IPS-18a (cell line): Measurements from ENCODE around the gene GARNL3.

ENCODE experiments used
- H3K27ac ChIP-seq: one replicate; pipeline ENCODE4 v1.5.1; 2013; ENCODE audit warnings: low read length
- H3K27me3 ChIP-seq: one replicate; pipeline ENCODE4 v1.6.1; 2013; ENCODE audit warnings: mild to moderate bottlenecking, low read length; ENCODE audit not compliant: control insufficient read depth, insufficient read depth
- H3K36me3 ChIP-seq: one replicate; pipeline ENCODE4 v1.6.1; 2013; ENCODE audit warnings: low read depth, low read length; ENCODE audit not compliant: control insufficient read depth
- H3K4me1 ChIP-seq: one replicate; pipeline ENCODE4 v1.6.1; 2013; ENCODE audit warnings: low read depth, low read length; ENCODE audit not compliant: control insufficient read depth
- H3K4me3 ChIP-seq: one replicate; pipeline ENCODE4 v1.5.1; 2013; ENCODE audit warnings: low read length
- H3K9ac ChIP-seq: one replicate; pipeline ENCODE4 v1.6.1; 2013; ENCODE audit warnings: mild to moderate bottlenecking, low read length, moderate library complexity
- H3K9me3 ChIP-seq: one replicate; pipeline ENCODE4 v1.6.1; 2013; ENCODE audit warnings: low read depth, low read length; ENCODE audit not compliant: control insufficient read depth

The GARNL3 gene

DNA sequence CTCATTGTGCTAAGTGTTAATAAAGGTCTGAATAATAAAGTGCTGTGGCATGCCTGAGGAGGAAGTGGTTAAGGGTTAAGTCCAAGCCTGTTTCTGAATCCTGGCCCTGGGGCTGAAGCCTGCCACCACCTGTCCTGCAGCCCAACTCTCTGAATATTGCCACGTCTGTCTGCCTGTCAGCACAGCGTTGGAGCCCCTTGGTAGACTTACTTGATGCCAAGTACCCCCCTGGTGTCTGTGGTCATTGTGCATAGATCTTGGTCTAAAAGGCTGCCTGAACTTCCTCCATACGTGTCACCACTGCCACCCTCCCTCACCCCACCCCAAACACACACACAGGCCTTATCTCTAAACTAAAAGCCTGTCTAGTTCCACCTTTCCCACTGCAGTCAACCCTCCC lies 97.0 kb downstream of the GARNL3 start:
- Histone ChIP-seq H3K4me1 (no peaks in the 10 kb centered on the region), H3K27me3 (no peaks in the 10 kb centered on the region), H3K4me3 (no peak overlapping the region), H3K9ac (no peak overlapping the region), H3K36me3 (peaks cover 11% of the 10 kb centered on the region), H3K27ac (no peak overlapping the region), H3K9me3 (no peaks in the 10 kb centered on the region)

DNA sequence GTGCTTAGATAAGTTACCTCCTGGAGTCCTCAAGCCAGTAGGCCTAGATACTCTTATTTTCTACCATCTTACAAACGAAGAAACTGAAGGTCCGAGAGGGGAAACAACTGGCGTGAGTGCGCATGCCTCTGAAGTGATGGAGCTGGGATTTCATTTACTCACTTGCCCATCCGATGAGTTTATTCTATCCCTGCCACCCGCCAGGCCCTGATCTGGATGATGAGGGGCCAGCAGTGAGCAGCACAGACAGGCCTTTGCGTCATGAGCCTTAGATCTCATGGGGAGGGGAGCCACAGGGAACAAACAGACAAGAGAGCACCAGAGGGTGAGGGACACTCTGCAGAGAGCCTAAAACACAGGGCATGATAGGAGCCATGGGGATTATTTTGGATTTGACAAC lies 98.3 kb downstream of the GARNL3 start:
- Histone ChIP-seq H3K36me3 (peaks cover 5% of the 10 kb centered on the region), H3K27ac (no peak overlapping the region), H3K4me3 (no peak overlapping the region), H3K9ac (no peak overlapping the region), H3K4me1 (no peaks in the 10 kb centered on the region), H3K27me3 (no peaks in the 10 kb centered on the region), H3K9me3 (no peaks in the 10 kb centered on the region)

DNA sequence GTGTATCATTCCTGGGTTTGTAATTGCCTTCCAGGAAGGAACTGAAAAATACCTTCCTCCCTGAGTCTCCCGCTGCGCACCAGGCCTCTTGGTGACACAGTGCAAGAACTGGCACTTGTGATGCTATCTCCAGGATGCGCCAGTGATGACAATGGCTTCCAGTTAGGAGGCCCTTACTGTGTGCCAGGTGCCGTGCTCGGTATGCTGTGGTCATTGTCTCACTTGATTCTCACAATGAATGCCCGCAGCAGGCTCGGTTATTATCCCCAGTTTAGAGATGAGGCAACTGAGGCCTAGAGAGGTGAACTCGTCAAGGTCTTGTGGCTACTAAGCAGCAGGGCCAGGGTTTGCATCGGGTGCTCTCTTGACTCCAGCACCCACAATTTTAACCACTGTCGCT lies 100.9 kb downstream of the GARNL3 start:
- Histone ChIP-seq H3K4me3 (no peak overlapping the region), H3K27me3 (no peaks in the 10 kb centered on the region), H3K9ac (no peak overlapping the region), H3K4me1 (peaks cover 10% of the 10 kb centered on the region), H3K9me3 (no peaks in the 10 kb centered on the region), H3K27ac (no peak overlapping the region), H3K36me3 (peaks cover 5% of the 10 kb centered on the region)

DNA sequence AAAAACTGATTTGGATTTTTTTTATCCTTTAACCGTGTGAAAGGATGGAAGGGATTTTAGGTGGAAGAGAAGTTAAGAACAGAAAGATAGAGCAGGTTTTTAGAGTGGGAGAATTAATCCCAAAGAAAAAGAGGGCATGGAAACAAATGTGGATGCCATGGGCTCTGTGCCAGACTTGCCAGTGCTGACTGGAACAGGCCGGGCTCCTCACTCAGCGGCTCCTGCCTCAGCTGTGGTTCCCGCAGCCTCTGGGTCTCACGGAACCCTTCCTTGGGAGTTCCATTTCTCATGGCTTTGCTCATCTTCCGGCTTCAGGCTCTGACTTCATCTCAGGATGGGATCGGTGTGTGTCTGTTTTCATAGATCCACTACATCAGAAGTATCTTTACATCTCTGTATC lies 102.0 kb downstream of the GARNL3 start:
- H3K4me1 ChIP-seq, result peaks cover 10% of the 10 kb centered on the region
- no peak overlapping the region for H3K9ac ChIP-seq
- peaks cover 5% of the 10 kb centered on the region for H3K36me3 ChIP-seq
- no peak overlapping the region for H3K27ac ChIP-seq
- no peaks in the 10 kb centered on the region for H3K27me3 ChIP-seq
- H3K9me3 ChIP-seq, result no peaks in the 10 kb centered on the region
- H3K4me3 ChIP-seq, result no peak overlapping the region

DNA sequence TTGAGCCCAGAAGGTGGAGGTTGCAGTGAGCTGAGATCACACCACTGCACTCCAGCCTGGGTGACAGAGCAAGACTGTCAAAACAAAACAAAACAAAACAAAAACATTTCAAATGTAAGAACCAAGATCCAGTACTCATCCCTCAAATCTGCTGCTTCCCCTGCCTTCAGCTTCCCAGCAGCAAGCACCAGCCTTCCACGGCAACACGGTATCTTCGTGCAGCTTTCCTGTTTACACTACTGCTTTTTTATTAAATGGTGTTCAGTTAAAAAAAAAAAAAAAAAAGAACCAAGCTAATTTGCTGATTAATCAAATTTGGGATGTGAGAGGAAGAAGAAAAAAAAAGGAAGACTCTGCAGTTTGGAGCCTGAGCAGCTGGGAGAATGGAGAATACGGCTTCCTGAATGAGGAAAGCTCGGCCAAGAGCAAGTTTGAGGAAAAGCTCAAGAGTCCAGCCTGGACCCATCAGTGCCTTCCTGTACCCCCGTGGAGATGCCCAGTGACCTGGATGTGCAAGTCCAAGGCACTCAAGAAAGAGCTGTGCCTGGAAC lies 104.4 kb downstream of the GARNL3 start:
- H3K27me3 ChIP-seq, result no peaks in the 10 kb centered on the region
- no peak overlapping the region for H3K4me3 ChIP-seq
- peaks cover 19% of the 10 kb centered on the region for H3K4me1 ChIP-seq
- no peak overlapping the region for H3K9ac ChIP-seq
- H3K27ac ChIP-seq, result no peak overlapping the region
- H3K9me3 ChIP-seq, result no peaks in the 10 kb centered on the region
- peaks cover 5% of the 10 kb centered on the region for H3K36me3 ChIP-seq

DNA sequence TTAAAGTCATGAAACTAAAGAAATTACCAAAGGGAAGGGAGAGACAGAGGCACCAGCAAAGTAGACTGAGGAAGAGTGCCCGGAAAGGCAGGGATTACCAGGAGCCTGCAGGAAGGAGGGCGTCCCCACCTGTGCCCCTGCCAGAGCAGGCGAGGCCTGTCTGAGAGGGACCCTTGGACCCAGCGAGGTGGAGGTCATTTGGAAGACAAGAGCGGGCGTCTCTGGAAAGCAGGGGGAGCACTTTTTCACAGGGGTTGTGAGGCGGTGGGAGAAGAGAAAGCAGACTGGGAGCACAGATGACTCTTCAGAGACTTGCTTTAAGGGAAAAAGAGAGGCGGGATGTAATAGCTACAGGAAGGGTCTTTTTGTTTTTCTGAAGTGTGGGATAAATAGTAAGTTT lies 104.9 kb downstream of the GARNL3 start:
- Histone ChIP-seq H3K4me1 (peaks cover 19% of the 10 kb centered on the region), H3K4me3 (no peak overlapping the region), H3K9ac (no peak overlapping the region), H3K27me3 (no peaks in the 10 kb centered on the region), H3K36me3 (peaks cover 5% of the 10 kb centered on the region), H3K9me3 (no peaks in the 10 kb centered on the region), H3K27ac (no peak overlapping the region)

DNA sequence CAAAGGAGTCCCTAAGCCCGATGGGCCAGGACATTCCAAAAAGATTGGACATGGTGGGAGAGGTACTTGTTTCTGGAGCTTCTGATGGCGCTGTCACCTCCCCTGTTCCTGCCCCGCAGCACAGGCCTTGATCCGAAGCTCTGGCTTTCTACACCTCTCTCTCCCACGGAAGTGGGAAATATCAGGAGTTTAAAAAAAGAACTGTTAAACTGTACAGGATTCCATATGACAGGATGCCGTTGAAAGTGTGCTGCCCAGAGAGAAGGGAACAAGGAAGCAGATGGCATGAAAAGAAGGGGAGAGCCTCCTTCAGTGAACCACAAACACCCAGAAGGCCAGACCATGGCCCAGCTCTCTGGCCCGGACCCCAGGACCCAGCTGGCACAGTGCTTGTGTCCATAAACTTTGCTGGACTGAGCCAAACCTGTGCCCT lies 105.6 kb downstream of the GARNL3 start:
- Histone ChIP-seq H3K4me1 (peaks cover 19% of the 10 kb centered on the region), H3K9me3 (no peaks in the 10 kb centered on the region), H3K9ac (no peak overlapping the region), H3K27ac (no peak overlapping the region), H3K27me3 (no peaks in the 10 kb centered on the region), H3K36me3 (peaks cover 4% of the 10 kb centered on the region), H3K4me3 (no peak overlapping the region)

DNA sequence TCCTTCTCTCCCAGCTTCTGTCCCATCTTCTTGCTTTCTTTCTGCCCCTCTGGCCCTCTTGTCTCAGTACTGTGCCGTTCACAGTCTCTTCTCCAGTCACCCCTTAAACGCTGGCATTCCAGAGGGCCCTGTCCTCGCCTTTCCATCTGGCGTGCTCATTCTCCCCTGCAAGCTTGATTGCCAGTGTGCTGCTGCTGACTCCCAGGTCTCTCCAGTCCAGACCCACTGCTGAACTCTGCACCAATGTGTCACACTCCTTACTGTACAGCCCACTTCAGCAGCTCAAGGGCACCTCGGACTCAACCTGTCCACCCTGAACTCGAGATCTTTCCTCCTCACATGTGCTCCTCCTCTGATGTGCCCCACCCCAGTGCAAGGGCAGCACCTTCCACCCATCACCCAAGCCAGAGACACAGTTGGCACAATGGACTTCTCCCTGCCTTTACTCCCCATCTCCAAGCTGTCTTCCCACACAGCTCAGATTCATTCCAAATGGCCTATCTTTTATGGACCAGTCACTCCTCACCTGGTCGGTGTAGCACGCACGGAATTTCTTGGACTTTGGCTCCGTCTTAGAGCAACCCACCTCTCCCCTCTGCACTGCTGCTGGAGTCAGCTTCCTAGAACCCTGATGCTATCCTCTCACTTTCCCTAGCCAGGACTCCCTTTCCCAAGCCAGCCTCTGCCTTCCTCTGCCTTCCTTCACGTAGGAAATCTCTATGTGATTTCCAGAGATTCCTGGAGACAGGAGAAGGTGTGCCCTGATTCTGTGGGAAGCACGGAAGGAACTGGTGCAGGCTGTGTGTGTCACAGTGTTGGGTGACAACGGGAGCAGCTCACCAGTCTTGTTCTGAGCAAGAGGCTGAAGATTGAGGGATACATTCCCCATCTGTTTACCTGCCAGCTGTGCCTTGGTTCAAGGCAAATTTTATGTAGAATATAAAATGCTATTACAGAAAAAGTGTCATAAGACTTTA lies 106.4 kb downstream of the GARNL3 start:
- no peak overlapping the region for H3K27ac ChIP-seq
- peaks cover 19% of the 10 kb centered on the region for H3K4me1 ChIP-seq
- H3K9me3 ChIP-seq, result no peaks in the 10 kb centered on the region
- H3K27me3 ChIP-seq, result no peaks in the 10 kb centered on the region
- H3K9ac ChIP-seq, result no peak overlapping the region
- H3K4me3 ChIP-seq, result no peak overlapping the region
- H3K36me3 ChIP-seq, result no peaks in the 10 kb centered on the region

DNA sequence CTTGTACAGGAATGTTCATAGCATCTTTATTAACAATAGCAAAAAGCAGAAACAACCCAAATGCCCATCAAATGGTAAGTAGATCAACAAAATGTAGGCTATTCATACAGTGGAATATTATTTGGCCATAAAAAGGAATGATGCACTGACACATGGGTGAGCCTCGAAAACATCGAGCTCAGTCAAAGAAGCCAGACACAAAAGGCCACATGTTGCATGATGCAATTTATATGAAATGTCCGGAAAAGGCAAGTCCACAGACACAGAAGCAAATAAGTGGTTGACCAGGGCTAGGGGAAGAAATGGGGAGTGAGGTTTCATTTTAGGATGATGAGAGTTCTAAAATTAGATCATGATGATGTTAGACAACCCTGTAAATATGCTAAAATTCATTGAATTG lies 115.9 kb downstream of the GARNL3 start:
- H3K4me3 ChIP-seq, result no peak overlapping the region
- H3K36me3 ChIP-seq, result no peaks in the 10 kb centered on the region
- H3K27ac ChIP-seq, result no peak overlapping the region
- H3K27me3 ChIP-seq, result no peaks in the 10 kb centered on the region
- H3K9me3 ChIP-seq, result no peaks in the 10 kb centered on the region
- H3K9ac ChIP-seq, result no peak overlapping the region
- no peaks in the 10 kb centered on the region for H3K4me1 ChIP-seq

DNA sequence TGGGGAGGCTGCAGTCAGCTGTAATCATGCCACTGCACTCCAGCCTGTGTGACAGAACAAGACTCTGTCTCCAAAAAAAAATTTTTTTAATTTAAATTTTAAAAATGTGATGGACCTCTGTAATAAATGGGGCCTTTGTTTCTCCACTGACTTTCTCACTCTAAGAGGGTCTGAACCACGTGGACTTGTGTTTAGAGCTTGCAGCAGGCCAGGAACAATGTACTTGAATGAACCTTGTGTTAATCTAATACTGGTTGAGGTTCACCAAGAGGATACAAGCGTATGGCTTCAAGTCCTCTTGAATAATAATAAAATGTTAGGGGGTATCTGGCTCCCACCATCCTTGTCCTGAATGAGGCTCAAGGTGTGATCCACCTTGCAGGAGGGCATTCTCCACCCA lies 118.0 kb downstream of the GARNL3 start:
- Histone ChIP-seq H3K36me3 (no peaks in the 10 kb centered on the region), H3K4me1 (no peaks in the 10 kb centered on the region), H3K27ac (no peak overlapping the region), H3K4me3 (no peak overlapping the region), H3K9me3 (no peaks in the 10 kb centered on the region), H3K27me3 (no peaks in the 10 kb centered on the region), H3K9ac (no peak overlapping the region)

DNA sequence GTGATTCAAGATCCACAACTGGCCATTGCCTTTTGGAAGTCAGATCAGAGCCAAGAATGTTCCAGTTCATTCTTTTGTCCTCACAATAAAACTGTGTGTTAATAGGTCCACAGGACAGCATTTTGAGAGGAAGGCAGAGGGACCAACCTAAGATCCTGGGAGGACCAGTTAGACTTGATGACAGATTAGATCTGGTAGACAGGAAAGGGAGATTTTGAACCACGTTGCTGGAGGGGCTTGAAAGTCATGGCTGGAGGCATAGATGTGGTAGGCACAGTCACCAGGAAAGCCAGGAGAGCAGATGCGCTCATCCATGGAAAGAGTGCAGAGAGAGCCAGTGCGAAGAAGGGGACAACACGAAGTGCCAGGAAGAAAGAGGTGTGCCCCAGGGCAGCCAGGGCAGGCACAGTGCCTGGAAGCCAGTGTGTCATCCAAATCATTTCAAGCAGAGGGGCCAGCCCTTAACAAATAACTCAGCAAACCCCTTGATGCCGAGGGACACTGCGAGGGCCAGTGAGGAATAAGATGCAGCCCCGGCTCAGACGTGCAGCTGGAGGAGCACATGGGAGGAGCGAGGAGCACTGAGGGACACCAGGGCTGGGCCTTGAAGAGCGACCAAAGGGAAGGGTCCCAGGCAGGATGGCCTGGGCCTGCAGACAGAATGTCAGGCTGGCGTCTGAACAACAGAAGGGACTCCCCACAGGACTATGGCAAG lies 119.6 kb downstream of the GARNL3 start:
- Histone ChIP-seq H3K9ac (no peak overlapping the region), H3K27ac (no peak overlapping the region), H3K9me3 (no peaks in the 10 kb centered on the region), H3K36me3 (no peaks in the 10 kb centered on the region), H3K27me3 (no peaks in the 10 kb centered on the region), H3K4me3 (no peak overlapping the region), H3K4me1 (no peaks in the 10 kb centered on the region)
